GM18873 (cell line): ENCODE results near the gene RENBP.

Experiments
- ATAC-seq: cut with Tn5 transposase; IDR thresholded peaks from one replicate; pipeline ENCODE4 v1.9.1; 2021; ENCODE audit warnings: mild to moderate bottlenecking, moderate library complexity, moderate number of reproducible peaks; ENCODE audit not compliant: unreplicated experiment, low FRiP score

The RENBP gene

DNA sequence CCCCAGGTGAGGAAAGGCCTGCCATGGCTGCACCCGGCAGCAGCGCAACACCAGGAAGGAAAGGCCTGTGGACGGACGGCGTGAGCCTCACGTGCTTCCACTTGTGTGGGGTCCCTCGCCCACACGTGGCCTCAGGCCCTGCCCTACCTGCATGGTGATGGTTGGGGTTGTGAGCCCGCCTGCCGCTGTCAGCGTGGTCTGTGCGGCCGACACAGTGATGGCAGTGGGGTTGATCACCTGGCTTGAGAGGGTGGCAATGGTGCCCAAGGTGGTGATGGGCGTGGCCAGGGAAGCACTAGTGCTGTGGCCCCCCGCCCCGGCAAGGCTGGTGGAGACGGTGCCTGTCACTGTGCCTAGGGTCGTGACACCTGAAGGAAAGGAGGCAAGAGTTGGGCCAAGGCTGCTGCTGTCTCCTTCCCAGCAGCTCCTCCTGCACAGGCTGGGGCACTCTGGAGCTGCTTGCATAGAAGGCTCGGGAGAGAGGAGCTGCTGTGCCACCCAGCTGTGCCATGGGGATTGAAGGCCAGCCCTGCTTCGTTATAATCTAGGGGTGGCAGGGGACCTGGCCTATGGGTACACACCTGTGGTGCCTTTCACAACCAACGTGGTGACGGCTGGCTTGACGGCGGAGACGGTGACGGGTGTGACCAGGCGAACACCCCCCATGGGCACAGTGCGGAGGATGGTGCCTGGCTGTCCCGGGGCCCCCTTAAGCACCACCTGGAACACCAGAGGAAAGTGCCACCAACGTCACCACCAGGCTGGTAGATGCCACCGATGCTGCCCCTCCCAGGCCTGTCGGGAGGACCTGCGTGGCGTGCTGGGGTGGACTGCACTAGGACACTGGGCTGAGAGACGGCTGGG lies 11.8 kb upstream of the RENBP start:
- ATAC-seq = no peak

DNA sequence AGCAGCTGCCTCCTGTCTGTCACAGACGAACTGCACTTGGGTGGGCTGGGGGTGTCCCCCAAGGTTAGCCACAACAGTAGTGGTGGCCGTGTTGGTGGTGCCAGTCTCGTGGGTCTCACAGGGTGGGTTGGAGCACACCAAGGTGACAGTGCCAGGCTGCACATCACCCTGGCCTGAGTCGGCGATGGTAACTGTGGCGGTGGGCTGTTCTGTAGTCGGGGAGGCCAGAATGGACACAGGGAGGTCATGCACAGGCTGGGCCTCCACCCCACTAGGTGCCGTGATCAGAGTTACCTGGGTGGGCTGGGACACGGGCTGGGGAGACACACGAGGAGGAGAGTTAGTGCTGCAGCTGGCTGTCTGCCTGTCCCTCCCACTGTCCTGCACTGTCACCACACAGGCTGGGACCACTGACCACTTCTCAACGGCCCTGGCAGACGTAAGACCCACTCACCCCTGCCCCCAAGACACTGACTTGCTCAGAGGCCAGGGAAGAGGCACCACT lies 10.8 kb upstream of the RENBP start:
- ATAC-seq = no peak

DNA sequence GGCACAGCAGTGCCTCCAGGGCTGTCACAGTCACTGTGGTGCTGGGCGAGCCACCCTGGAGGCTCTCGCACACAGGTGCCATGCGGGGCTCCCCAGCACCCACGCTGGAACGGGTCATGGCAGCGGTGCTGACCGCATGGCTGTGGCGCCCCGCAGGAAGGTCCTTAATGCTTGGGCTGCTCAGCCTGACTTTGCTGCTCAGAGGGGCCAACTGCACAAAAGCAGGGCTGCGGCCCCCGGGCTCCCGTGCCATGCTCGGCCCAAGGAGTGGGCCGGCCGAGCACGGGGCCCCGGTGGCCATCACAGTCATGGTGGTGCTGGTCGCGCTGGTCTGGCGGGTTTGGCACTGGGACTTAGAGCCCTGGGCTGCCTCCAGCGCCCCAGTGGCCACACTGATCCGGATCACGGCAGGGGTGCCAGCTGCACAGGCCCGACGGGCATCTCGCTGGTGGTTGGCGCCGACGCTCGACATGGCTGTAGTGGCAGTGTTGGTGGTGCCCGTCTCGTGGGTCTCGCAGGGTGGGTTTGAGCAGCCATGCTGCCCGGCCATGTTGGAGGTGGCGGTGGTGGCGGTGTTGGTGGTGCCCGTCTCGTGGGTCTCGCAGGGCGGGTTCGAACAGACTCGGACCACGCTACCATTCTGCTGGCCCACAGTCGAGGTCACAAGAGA lies 10.2 kb upstream of the RENBP start:
- ATAC-seq = no peak

DNA sequence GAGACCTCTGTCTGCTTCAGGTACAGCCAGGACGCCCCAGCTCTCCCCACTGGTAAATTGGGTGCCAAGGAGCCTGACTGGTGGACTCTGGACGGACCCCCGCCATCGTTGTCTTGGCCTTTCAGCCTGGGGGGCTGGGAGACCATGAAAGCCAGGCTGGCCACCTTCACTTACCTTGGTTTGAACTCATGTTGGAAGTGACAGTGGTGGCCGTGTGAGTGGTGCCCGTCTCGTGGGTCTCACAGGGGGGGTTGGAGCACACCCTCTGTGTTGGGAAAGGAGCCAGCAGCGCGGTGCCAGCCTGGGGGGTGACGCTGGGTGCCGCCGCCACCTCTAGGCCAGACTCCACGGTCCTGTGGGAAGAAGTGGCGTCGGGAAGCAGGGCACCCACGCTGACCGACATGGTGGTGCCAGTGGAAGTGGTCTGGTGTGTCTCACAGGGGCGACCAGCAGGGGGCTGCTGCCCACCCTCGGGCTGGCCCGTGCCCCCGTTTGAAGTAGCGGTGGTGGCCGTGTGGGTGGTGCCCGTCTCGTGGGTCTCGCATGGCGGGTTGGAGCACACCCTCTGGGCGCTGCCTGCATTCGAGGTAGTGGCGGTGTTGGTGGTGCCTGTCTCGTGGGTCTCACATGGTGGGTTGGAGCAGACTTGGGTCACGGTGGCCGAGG lies 9.6 kb upstream of the RENBP start:
- no peak for ATAC-seq

DNA sequence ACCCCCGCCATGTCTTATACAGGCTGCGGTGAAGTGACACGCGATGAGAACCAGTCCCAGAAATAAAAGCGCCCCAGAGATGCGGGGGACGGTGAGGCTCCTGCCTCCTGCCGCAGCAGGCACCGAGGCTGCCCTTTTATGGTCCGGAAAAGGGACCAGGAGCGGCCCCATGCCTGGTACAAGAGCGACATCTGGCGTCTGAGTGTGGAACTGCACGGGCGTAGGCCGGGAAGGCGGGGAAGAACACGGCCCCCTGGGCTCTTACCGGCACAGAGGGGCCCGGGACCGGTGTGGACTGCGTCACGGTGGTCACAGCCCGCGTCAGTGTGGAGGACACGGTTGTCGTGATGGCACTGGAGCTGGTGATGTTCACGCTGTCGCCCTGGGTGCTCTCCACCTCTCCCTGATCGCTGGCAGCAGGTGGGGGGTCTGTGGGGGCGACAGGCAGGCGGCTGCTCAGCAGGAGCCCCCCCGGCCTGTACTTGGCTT lies 8.9 kb upstream of the RENBP start:
- ATAC-seq = no peak

DNA sequence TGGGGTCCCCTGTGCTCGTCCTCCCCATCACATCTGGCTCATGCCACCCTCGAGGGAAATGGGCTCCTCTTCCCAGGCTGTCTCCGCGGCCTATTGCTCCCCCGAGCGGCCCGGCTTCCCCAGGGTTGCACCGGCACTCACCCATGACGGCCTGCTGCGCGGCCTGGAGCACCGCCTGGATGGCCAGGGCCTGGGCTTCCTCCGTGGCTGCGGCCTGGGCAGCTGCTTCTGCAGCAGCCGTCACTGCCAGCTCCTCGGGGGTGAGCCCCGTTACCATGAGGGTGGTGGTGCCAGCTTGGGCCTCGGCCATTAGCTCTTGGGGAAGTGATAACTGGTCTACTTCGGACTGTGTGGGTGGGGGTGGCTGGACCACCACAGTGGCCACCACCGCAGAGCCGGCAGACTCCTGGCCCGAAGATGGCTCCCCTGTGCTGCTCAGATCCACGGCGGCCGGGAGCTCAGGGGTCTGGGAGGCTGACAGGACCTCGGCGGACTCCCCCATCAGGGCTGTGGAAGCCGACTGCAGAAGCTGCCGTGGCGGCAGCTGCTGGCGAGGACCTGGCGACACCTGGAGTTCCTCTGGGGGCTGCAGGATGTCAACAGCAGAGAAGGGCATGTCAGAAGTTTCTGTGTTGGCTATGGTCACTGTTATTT lies 8.1 kb upstream of the RENBP start:
- no peak for ATAC-seq

DNA sequence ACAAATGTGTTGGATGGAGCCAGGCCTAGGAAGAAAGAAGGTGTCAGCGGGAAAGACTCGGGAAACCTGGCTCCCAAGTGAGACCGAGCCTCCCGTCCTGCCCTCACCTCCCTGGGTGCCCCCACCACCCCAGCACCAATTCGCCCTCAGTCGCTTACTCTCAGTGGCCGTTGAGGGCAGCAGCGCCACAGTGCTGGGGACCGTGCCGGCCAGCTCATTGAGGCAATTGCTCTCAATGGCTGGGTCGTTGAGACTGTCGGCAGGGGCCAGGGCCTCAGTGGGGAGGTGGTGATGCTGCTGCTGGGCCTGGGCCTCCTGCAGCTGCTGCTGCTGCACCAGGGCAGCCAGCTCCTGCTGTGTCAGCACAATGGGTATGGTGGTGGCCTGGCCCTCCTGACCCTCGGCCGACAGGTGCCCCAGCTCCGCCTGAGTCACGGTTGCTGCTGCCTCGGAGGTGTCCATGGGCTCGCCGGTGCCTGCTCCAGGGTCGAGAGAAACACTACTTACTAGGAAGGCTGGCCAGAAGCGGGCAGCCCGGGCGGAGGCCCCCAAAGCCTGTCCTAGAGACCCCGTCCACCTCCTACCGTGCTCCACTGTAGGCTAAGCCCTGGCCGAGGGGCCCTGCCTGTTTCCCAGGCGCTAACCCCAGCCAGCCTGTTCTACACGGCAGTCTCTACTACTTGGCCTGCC lies 7.4 kb upstream of the RENBP start:
- ATAC-seq = no peak

DNA sequence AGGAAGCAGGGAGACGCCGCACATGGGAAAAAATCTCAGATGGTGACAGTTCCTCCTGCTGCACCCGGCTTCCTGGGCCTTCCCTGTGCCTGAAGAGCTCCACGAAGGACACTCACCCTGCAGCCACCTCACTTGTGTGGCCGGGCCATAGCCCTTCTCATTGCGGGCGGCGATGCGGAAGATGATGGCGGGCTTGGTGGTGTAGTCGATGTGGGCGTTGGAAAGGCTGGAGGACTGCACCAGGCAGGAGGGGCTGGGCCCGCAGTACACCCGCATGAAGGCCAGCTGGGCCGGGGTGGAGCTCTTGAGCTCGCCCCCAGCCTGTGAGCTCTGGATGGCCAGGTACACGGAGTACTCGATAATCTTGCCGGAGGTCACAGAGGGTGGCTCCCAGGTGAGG lies 5.7 kb upstream of the RENBP start:
- ATAC-seq = no peak

DNA sequence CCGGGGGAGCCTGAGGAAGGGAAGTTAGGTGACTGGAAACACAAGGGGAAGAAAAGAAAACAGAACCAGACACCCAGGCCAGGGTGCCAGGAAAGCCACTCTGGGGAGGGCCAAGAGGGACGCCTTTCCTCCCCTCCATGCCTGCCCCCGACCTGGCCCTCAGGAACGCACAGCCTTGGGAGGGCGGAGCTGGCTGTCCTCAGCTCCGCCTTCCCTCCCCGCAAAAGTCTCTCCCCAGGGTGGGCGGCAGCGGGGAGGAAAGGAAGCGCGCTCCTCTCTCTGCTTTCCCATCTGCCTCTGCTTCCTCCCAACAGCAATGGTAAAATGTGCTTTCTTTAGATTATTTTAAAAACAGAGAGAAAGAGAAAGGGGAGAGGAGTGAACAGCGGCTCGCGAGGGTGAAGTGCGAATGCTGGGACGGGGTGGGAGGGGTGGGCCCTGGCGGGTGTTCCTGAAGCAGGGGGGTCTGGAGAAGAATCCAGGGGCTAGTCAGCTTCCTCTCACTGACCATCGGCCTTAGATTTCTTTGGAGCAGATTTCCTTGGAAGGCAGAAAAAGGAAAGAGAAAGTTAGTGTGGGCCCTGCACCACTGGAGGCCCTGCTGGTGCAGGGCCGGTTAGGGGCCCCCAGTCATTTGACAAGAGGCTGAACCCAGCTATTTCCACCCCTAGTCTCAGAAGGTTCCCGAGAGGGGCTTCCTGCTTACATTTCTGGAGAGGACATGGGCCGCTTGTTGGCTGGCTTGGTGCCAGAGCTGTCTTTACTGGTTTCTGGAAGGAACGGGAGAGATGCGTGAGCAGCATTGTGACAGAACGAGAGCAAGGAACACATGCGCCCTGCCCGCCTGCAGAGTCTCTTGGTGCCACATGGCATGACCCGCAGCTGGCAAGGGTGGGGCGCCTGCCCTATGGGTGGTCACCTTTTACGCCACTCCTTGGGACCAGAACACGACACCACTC lies 4.7 kb upstream of the RENBP start:
- no peak for ATAC-seq

DNA sequence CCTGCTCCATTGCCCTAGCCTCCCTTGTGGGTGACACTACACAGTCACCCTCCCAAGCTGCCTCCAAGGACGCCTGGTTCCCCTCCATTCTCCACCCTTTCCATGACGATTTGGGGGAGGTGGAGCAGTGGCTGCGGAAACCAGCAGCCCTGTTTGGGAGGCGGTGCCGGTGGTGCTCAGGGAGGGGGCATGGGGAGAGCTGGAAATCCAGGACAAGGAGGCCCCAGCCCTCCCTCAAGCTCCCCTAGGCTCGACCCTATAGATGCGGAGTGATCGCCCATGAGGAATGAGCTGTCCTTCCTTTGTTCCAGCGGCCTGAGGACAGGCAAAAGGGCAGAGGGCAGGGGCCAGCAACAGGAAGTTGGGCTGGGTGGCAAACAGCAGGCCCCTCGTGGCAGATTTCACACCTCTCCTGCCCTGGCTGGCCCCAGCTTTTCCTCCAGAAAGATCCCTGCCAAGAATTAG lies 3.6 kb upstream of the RENBP start:
- no peak for ATAC-seq

DNA sequence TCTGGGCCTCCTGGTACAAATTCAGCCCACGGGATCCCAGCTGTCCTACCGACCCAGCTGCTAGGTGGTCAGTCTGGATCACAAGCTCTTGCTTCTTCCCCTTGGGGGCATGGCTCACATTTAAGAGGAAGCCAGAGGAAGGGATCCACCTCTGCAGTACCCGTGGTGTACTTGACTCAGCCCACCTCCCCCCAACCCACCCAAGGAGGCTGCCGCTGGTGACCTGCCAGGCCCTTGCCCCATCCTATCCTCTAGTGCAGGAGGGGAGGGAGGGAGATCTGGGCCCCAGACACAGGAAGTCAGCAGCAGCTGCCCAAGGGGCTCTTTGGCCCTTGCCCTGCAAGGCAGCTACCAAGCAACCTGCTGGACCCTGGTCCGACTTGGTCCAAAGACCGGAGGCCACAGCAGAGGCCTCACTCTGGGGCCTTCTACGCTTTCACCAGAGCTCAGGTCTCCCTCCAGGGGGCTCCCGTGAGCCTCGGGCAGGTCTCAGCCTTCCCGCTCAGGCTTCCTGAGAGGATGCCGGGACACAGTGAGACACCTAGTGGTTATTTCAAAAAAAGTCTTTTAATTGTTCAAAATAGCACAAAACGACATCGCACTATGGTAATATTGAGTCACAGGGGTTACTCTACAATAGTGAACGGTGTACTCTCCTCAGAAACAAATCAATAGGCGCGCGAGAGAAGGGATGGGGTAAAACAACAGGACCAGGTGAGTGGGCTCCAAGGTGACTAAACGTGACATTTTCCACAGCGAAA lies 2.7 kb upstream of the RENBP start:
- peak; percentile 69 for ATAC-seq

DNA sequence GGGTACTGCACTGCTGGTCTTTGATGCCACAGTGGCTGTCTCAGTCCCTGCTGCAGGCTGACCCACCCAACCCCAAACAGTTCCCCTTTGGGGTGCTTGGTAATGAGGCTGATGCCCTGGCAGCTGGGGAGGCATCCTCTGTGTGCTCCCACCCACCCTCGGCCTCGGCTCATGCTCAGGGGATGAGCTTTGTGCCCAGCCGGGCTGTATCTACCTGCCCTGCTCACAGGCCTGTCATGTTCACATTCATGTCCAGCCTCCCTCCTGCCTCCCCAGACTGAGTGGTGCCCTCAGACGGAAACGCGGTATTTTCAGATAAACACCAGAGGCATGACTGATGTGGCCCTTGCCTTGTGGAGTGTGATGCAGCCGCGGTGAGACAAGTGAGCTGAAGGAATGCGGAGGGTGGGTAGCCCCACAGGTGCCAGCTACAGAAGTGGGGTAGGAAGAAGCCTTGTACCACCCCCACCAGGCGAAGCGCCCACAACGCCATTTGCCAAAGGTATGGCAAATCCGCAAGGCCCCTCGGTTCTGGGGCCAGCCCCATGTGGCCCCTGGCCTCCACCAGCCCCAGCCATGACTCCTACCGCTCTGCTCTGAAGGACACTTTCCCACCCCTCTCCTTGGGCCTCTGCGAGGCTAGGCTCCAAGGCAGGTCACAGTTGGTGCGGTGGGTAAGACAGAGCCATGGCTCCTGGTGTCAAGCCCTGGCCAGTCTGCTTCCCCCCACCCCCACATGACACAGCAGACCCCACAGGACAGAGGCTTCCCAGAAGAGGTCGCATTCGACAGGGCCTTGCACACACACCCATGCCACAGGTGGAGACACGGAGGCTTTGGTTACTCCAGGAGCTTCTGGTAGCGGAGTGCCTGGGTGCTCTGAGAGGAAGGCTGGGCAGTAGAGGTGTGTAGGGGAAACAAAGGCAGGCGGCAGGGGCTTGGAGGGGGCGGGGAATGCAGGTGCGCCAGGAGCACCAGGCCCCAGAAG lies 1.8 kb upstream of the RENBP start:
- no peak for ATAC-seq

DNA sequence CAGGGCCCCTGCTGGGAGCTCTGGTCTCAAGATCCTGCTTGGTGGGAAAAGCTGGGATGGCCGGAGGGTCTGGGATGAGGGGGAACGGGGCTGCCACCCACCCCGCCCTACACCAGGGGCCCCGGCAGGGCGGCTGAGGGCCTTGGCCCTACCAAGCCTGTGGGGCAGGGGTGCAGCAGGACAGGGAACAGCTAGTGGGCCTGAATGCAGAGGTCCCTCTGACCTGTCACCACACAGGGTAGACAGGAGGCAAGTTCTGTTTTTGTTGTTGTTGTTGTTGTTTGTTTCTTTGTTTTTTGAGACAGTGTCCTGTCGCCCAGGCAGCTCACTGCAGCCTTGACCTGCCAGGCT lies 332 bp upstream of the RENBP start:
- ATAC-seq = no peak

DNA sequence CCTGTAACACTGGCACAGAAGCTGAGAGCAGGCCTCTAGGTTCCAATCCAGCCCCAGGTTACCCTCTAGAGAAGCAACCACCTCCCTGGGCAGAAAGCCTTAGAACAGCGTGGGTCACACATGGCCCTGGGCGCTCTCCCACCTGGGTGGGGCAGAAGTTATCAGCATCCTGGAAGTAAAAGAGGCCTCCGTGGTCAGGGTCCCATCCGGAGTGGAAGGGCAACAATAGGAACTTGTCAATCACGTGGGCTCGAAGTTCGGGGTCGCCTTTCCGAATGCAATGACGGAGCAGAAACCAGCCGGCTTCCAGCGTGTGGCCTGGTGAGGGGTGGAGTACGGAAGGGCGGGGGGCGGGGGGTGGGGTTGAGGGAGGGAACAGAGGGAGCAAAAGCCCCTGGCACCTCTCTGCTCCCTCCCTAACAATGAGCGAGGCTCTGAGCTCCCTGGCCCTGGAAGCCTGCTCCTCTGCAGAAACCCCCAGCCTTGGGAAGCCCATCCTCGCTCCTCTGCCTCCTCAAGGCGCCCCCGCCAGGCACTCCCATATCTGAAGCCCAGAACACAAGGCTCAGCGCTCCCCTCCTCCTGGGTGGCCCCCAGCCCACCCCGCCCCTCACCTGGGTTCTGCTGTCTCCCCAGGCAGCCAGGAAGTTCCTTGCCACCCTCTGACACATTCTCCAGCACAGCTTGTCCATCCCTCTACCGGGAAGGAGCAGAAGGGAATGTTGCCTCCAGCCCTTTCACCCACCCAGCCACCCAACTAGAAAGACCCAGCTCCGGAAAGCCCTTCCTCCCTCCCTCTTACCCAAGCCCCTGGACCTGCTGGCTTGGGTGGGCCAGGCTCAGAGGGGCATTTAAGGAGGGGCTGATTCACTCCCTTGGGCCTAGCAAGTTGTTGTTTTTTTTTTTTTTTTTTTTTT lies 2.8 kb downstream of the RENBP start:
- ATAC-seq = no peak

DNA sequence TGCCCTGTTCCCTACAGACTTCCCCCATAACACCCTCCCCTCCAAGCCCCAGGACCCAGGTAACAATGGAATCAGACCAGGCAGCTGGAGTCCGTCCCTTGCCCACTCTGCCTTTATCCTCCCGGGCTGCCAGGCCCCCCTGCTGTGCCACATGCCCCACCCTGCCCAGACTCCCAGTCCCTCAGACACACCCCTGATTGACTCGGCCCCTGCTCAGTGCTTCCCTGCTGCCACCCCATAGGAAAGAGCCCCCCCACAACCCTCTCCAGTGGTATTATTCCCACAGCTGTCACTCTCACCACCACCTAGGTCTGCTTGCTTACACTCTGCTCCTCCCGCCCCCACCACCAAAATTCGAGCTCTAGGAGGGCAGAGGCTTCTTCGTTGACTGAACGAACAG lies 4.9 kb downstream of the RENBP start:
- ATAC-seq = no peak

DNA sequence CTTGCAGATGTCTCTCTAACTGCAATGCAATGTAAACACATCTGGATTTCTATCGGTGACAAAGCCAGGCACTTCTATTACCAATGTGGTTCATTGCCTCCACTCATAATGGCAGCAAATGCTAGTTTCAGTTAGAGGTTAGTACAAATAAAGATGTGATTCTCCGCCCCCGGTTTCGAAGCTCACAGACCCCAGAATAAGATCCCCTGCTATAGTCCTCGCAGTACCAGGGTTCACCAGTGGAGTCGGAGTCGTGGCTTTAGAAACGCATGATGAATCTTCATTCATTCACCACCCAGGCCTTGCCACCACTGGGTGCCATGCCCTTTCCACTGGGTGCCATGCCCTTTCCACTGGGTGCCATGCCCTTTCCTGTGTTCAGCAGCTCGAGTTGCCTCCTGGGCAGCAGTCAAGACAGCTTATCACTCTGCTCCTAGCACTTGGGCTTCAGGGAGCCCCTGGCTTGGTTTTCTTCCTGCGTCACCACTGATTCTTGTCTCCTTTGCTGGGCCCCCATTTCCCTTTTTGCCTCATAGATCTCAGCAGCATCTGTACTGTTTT lies 6.1 kb downstream of the RENBP start:
- no peak for ATAC-seq
